A673 (cell line): ENCODE measurements around the gene ARHGEF6. TPM values are rescaled to one million over a fixed set of nuclear protein-coding genes. Genes with fewer than 3 reads are reported as not detected.
"Not testable (repeated sequence)": the region's sequence is repeated elsewhere in the genome, so short reads cannot be mapped to it uniquely, and the experiment has no call there.

ENCODE experiments used
- BruUV-seq: library from RNA; stranded (reverse); fragments of 400-500 nt; replicated peaks from 2 replicates; lab custom pipeline; 2021; lab: Mats Ljungman, UMichigan
- CTCF ChIA-PET: fragments of 300-600 bp; sonication (Branson Sonifier 250); formaldehyde crosslinking; loops from one replicate; lab custom pipeline; 2022; ENCODE audit warnings: antibody characterized with exemption; lab: Charles Lee
- POLR2A ChIA-PET: fragments of 300-600 bp; sonication (Branson Sonifier 250); formaldehyde crosslinking; loops from one replicate; lab custom pipeline; 2022; ENCODE audit warnings: antibody characterized with exemption; ENCODE audit not compliant: low non-redundant PET; lab: Charles Lee
- DNase-seq: peaks from one replicate; pipeline ENCODE4 v3.0.0-alpha.2; 2015; ENCODE audit warnings: low spot score
- H3K27ac ChIP-seq: fragments of 200-600 bp; sonication (generic); 2 replicates; pipeline ENCODE4 v1.5.1; 2016; ENCODE audit warnings: mixed run types, low read depth, mild to moderate bottlenecking, mixed read lengths, antibody characterized with exemption, low read length; ENCODE audit not compliant: poor library complexity, severe bottlenecking
- H3K27me3 ChIP-seq: fragments of 200-600 bp; sonication (generic); replicated peaks from 2 replicates; pipeline ENCODE4 v1.6.1; 2017; ENCODE audit warnings: mixed run types, low read depth, mild to moderate bottlenecking, mixed read lengths, antibody characterized with exemption, low read length; ENCODE audit not compliant: insufficient read depth, poor library complexity
- H3K36me3 ChIP-seq: fragments of 200-600 bp; sonication (generic); 2 replicates; pipeline ENCODE4 v1.6.1; 2016; ENCODE audit warnings: mixed run types, mild to moderate bottlenecking, mixed read lengths, antibody characterized with exemption, low read length; ENCODE audit not compliant: insufficient read depth, poor library complexity, severe bottlenecking
- H3K4me1 ChIP-seq: fragments of 200-600 bp; sonication (generic); 2 replicates; pipeline ENCODE4 v1.6.1; 2017; ENCODE audit warnings: mixed run types, mild to moderate bottlenecking, mixed read lengths, antibody characterized with exemption, low read length; ENCODE audit not compliant: insufficient read depth, poor library complexity, severe bottlenecking
- H3K4me3 ChIP-seq: fragments of 200-600 bp; sonication (generic); 2 replicates; pipeline ENCODE4 v1.5.1; 2016; ENCODE audit warnings: low read depth, mixed run types, mild to moderate bottlenecking, mixed read lengths, low read length; ENCODE audit not compliant: poor library complexity, severe bottlenecking
- H3K9me3 ChIP-seq: fragments of 200-600 bp; sonication (generic); 2 replicates; pipeline ENCODE4 v1.6.1; 2016; ENCODE audit warnings: mixed run types, low read depth, mild to moderate bottlenecking, mixed read lengths, antibody characterized with exemption, low read length; ENCODE audit not compliant: poor library complexity, severe bottlenecking
- CTCF ChIP-seq: fragments of 300-800, 200-600 bp; sonication (generic); conservative IDR thresholded peaks from 2 replicates; pipeline ENCODE4 v1.5.1; 2017; ENCODE audit warnings: low read depth, mild to moderate bottlenecking, antibody characterized with exemption, low read length, moderate library complexity, mixed read lengths
- EZH2 ChIP-seq: fragments of 200-600 bp; sonication (generic); IDR thresholded peaks from 2 replicates; pipeline ENCODE4 v1.6.1; 2017; ENCODE audit warnings: borderline replicate concordance, low read depth, mild to moderate bottlenecking, mixed read lengths, antibody characterized with exemption, low read length; ENCODE audit not compliant: poor library complexity, severe bottlenecking
- intact Hi-C: fragments of 100-400 bp; cut with micrococcal nuclease; formaldehyde crosslinking; loops from one replicate; pipeline ENCODE4 v1.10.0; 2022; ENCODE audit not compliant: unreplicated experiment
- total RNA-seq: library from RNA; stranded (reverse); gene quantifications from 2 replicates; pipeline ENCODE4 v1.2.3, GENCODE V29; 2021

The ARHGEF6 gene
- total RNA-seq, 1 experiment from 2014 or later = 11.4 TPM

- TF ChIP-seq EZH2 (no peak), CTCF (no peak)
- intact Hi-C loops = no loop called here
- H3K4me3 ChIP-seq = no peak overlapping the region
- H3K27me3 ChIP-seq = no peaks in the 10 kb centered on the region
- ChIA-PET CTCF (interaction anchor here (0.6 kb wide), 1 partner anchor 10 kb away, joined by 6 read pairs; no protein-coding TSS in a partner anchor), POLR2A (no interaction called here)
- BruUV-seq = no TSS peak
- no peaks in the 10 kb centered on the region for H3K9me3 ChIP-seq
- DNase-seq = no peak
- no peaks in the 10 kb centered on the region for H3K36me3 ChIP-seq
- no peak overlapping the region for H3K27ac ChIP-seq
- no peaks in the 10 kb centered on the region for H3K4me1 ChIP-seq
These were observed 41.8 kb upstream of the ARHGEF6 start for GRCh38 chrX:136822337-136823095.

GRCh38 chrX:136819756-136820155, 39.0 kb upstream of the ARHGEF6 start:
- DNase-seq = not testable (repeated sequence)

GRCh38 chrX:136819031-136819703, 38.4 kb upstream of the ARHGEF6 start:
- BruUV-seq = no TSS peak
- DNase-seq = no peak
- Histone ChIP-seq H3K27me3 (no peaks in the 10 kb centered on the region), H3K27ac (no peak overlapping the region), H3K4me3 (no peak overlapping the region), H3K36me3 (no peaks in the 10 kb centered on the region), H3K4me1 (no peaks in the 10 kb centered on the region), H3K9me3 (no peaks in the 10 kb centered on the region)
- no peak for TF ChIP-seq CTCF
- ChIA-PET POLR2A (no interaction called here), CTCF (no interaction called here)
- intact Hi-C loops = no loop called here

More at GRCh38 chrX:136819756-136820155, 39.0 kb upstream of the ARHGEF6 start:
- intact Hi-C loops, POLR2A ChIA-PET, H3K4me1 ChIP-seq, H3K36me3 ChIP-seq, H3K27ac ChIP-seq, CTCF ChIA-PET, H3K27me3 ChIP-seq, BruUV-seq, H3K4me3 ChIP-seq, H3K9me3 ChIP-seq: not testable (repeated sequence)
